Epidermal melanocyte (primary cell): ENCODE measurements around the gene HOXD11.

Experiments
- DNase-seq: peaks from one replicate; pipeline ENCODE4 v3.0.0; 2011; ENCODE audit warnings: low spot score; ENCODE audit not compliant: insufficient read length

Gene HOXD11

GRCh38 chr2:176093145-176093897 lies 13.8 kb upstream of the HOXD11 start:
- DNase-seq, result no peak

- no peak for DNase-seq
These were observed 13.2 kb upstream of the HOXD11 start for GRCh38 chr2:176093898-176094249.

- no peak for DNase-seq
These were observed 12.7 kb upstream of the HOXD11 start for GRCh38 chr2:176094349-176094748.

- no peak for DNase-seq
These were observed 11.7 kb upstream of the HOXD11 start for GRCh38 chr2:176095421-176095820.

- DNase-seq, result no peak
These were observed 10.7 kb upstream of the HOXD11 start for GRCh38 chr2:176096243-176096985.

- peak; percentile 89 for DNase-seq
These were observed 9.9 kb upstream of the HOXD11 start for GRCh38 chr2:176096986-176097819.

GRCh38 chr2:176097820-176098365 lies 9.2 kb upstream of the HOXD11 start:
- DNase-seq, result no peak

- no peak for DNase-seq
These were observed 8.5 kb upstream of the HOXD11 start for GRCh38 chr2:176098366-176099158.

GRCh38 chr2:176099159-176099727 lies 7.8 kb upstream of the HOXD11 start:
- DNase-seq, result no peak

GRCh38 chr2:176099728-176100546 lies 7.1 kb upstream of the HOXD11 start, which contains the start of gene HOXD12:
HOXD12 (plus strand) TSS chr2:176099795; CDS start chr2:176099802, 7 bp downstream.
- no peak for DNase-seq

- DNase-seq, result no peak
These were observed 6.4 kb upstream of the HOXD11 start for GRCh38 chr2:176100547-176101140.

- no peak for DNase-seq
These were observed 5.8 kb upstream of the HOXD11 start for GRCh38 chr2:176101216-176101830.

GRCh38 chr2:176101842-176102241 lies 5.2 kb upstream of the HOXD11 start:
- no peak for DNase-seq

GRCh38 chr2:176102309-176102866 lies 4.7 kb upstream of the HOXD11 start:
- DNase-seq, result no peak

GRCh38 chr2:176103194-176103593 lies 3.9 kb upstream of the HOXD11 start:
- no peak for DNase-seq

- no peak for DNase-seq
These were observed 3.3 kb upstream of the HOXD11 start for GRCh38 chr2:176103742-176104315.

- DNase-seq, result peak; percentile 71
These were observed 2.6 kb upstream of the HOXD11 start for GRCh38 chr2:176104316-176105077.
